Measurements from ENCODE around the gene ATXN2.
"Not testable (repeated sequence)": the region's sequence is repeated elsewhere in the genome, so short reads cannot be mapped to it uniquely, and the experiment has no call there.

DNA sequence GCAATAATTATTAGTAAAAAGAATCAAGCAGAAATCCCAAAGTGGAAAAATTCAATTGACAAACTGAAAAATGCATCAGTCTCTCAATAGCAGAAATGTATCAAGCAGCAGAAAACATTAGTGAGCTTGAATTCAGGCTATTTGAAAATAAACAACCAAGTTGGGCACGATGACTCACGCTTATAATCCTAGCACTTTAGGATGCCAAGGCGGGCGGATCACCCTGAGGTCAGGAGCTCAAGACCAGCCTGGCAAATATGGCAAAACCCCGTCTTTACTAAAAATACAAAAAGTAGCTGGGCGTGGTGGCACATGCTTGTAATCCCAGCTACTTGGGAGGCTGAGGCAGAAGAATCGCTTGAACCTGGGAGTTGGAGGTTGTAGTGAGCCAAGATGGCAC, 106.1 kb downstream of the ATXN2 start:
- TF ChIP-seq CTCF, POLR2A, POLR2AphosphoS5 (IDR thresholded peaks at IDR 0.05): not testable (repeated sequence)

All from breast epithelium (tissue), 3 donors.